ACC112 (cell line): ENCODE data around the gene SMIM23.

Source experiments
- H2AFZ ChIP-seq: fragments of 200-600 bp; sonication (generic); one replicate; pipeline ENCODE4 v1.6.0; 2017; ENCODE audit warnings: antibody characterized with exemption, low read length; ENCODE audit not compliant: unreplicated experiment
- H3K27ac ChIP-seq: fragments of 200-600 bp; sonication (generic); 2 replicates; pipeline ENCODE4 v1.5.1; 2014; ENCODE audit warnings: low read depth, mild to moderate bottlenecking, antibody characterized with exemption, low read length, moderate library complexity
- H3K27me3 ChIP-seq: fragments of 200-600 bp; sonication (generic); 2 replicates; pipeline ENCODE4 v1.6.1; 2014; ENCODE audit warnings: mild to moderate bottlenecking, antibody characterized with exemption, low read length, moderate library complexity, mixed read lengths; ENCODE audit not compliant: insufficient read depth
- H3K36me3 ChIP-seq: fragments of 200-600 bp; sonication (generic); 2 replicates; pipeline ENCODE4 v1.6.1; 2016; ENCODE audit warnings: mild to moderate bottlenecking, antibody characterized with exemption, low read length, moderate library complexity, mixed read lengths; ENCODE audit not compliant: insufficient read depth
- H3K4me1 ChIP-seq: fragments of 200-600 bp; sonication (generic); one replicate; pipeline ENCODE4 v1.6.1; 2016; ENCODE audit warnings: low read length, mixed read lengths; ENCODE audit not compliant: insufficient read depth, unreplicated experiment, control insufficient read depth
- H3K4me3 ChIP-seq: fragments of 200-600 bp; sonication (generic); 2 replicates; pipeline ENCODE4 v1.5.1; 2014; ENCODE audit warnings: mild to moderate bottlenecking, low read depth, low read length
- H3K79me2 ChIP-seq: fragments of 200-600 bp; sonication (generic); one replicate; pipeline ENCODE4 v1.6.0; 2016; ENCODE audit warnings: low read length; ENCODE audit not compliant: control insufficient read depth, unreplicated experiment, insufficient read depth

Gene SMIM23

GRCh38 chr5:171813813-171814490 is 28.3 kb downstream of the SMIM23 start:
- no peaks in the 10 kb centered on the region for H3K36me3 ChIP-seq
- no peaks in the 10 kb centered on the region for H3K4me1 ChIP-seq
- H2AFZ ChIP-seq, result no peak overlapping the region
- H3K27ac ChIP-seq, result no peak overlapping the region
- H3K4me3 ChIP-seq, result no peak overlapping the region
- H3K27me3 ChIP-seq, result peaks cover 74% of the 10 kb centered on the region
- H3K79me2 ChIP-seq, result no peaks in the 10 kb centered on the region

- Histone ChIP-seq H2AFZ (no peak overlapping the region), H3K27ac (no peak overlapping the region), H3K4me3 (no peak overlapping the region), H3K36me3 (no peaks in the 10 kb centered on the region), H3K79me2 (no peaks in the 10 kb centered on the region), H3K27me3 (peaks cover 81% of the 10 kb centered on the region), H3K4me1 (no peaks in the 10 kb centered on the region)
Measured at GRCh38 chr5:171816666-171817065, 31.0 kb downstream of the SMIM23 start.

GRCh38 chr5:171820561-171820960 is 34.9 kb downstream of the SMIM23 start:
- Histone ChIP-seq H2AFZ (no peak overlapping the region), H3K79me2 (no peaks in the 10 kb centered on the region), H3K36me3 (no peaks in the 10 kb centered on the region), H3K4me1 (no peaks in the 10 kb centered on the region), H3K4me3 (no peak overlapping the region), H3K27ac (no peak overlapping the region), H3K27me3 (peaks cover 93% of the 10 kb centered on the region)

GRCh38 chr5:171821286-171821685 is 35.7 kb downstream of the SMIM23 start:
- no peaks in the 10 kb centered on the region for H3K36me3 ChIP-seq
- no peak overlapping the region for H3K27ac ChIP-seq
- H3K4me1 ChIP-seq, result no peaks in the 10 kb centered on the region
- no peak overlapping the region for H3K4me3 ChIP-seq
- no peak overlapping the region for H2AFZ ChIP-seq
- H3K27me3 ChIP-seq, result peaks cover 89% of the 10 kb centered on the region
- no peaks in the 10 kb centered on the region for H3K79me2 ChIP-seq

- Histone ChIP-seq H3K27me3 (peaks cover 74% of the 10 kb centered on the region), H3K79me2 (no peaks in the 10 kb centered on the region), H3K27ac (no peak overlapping the region), H2AFZ (no peak overlapping the region), H3K36me3 (no peaks in the 10 kb centered on the region), H3K4me1 (no peaks in the 10 kb centered on the region), H3K4me3 (no peak overlapping the region)
Measured at GRCh38 chr5:171823269-171823668, 37.7 kb downstream of the SMIM23 start.

GRCh38 chr5:171825051-171825450 is 39.4 kb downstream of the SMIM23 start:
- H3K27me3 ChIP-seq, result peaks cover 69% of the 10 kb centered on the region
- no peak overlapping the region for H3K4me3 ChIP-seq
- no peaks in the 10 kb centered on the region for H3K36me3 ChIP-seq
- H3K4me1 ChIP-seq, result no peaks in the 10 kb centered on the region
- H2AFZ ChIP-seq, result no peak overlapping the region
- no peak overlapping the region for H3K27ac ChIP-seq
- no peaks in the 10 kb centered on the region for H3K79me2 ChIP-seq

GRCh38 chr5:171826132-171826531 is 40.5 kb downstream of the SMIM23 start:
- Histone ChIP-seq H3K4me1 (no peaks in the 10 kb centered on the region), H3K27ac (no peak overlapping the region), H3K4me3 (no peak overlapping the region), H3K79me2 (no peaks in the 10 kb centered on the region), H3K36me3 (no peaks in the 10 kb centered on the region), H3K27me3 (peaks cover 64% of the 10 kb centered on the region), H2AFZ (no peak overlapping the region)

GRCh38 chr5:171827162-171827561 is 41.5 kb downstream of the SMIM23 start:
- Histone ChIP-seq H3K4me3 (no peak overlapping the region), H3K79me2 (no peaks in the 10 kb centered on the region), H3K36me3 (no peaks in the 10 kb centered on the region), H2AFZ (no peak overlapping the region), H3K4me1 (no peaks in the 10 kb centered on the region), H3K27me3 (peaks cover 57% of the 10 kb centered on the region), H3K27ac (no peak overlapping the region)

GRCh38 chr5:171830686-171831085 is 45.1 kb downstream of the SMIM23 start:
- no peak overlapping the region for H3K27ac ChIP-seq
- H3K36me3 ChIP-seq, result no peaks in the 10 kb centered on the region
- H2AFZ ChIP-seq, result no peak overlapping the region
- peaks cover 49% of the 10 kb centered on the region for H3K27me3 ChIP-seq
- no peaks in the 10 kb centered on the region for H3K4me1 ChIP-seq
- H3K79me2 ChIP-seq, result no peaks in the 10 kb centered on the region
- H3K4me3 ChIP-seq, result no peak overlapping the region

- no peak overlapping the region for H2AFZ ChIP-seq
- H3K4me3 ChIP-seq, result no peak overlapping the region
- H3K4me1 ChIP-seq, result no peaks in the 10 kb centered on the region
- peaks cover 41% of the 10 kb centered on the region for H3K27me3 ChIP-seq
- no peak overlapping the region for H3K27ac ChIP-seq
- no peaks in the 10 kb centered on the region for H3K79me2 ChIP-seq
- H3K36me3 ChIP-seq, result no peaks in the 10 kb centered on the region
Measured at GRCh38 chr5:171832775-171833174, 47.2 kb downstream of the SMIM23 start.

- H3K4me3 ChIP-seq, result no peak overlapping the region
- H2AFZ ChIP-seq, result no peak overlapping the region
- no peak overlapping the region for H3K27ac ChIP-seq
- H3K4me1 ChIP-seq, result no peaks in the 10 kb centered on the region
- peaks cover 31% of the 10 kb centered on the region for H3K27me3 ChIP-seq
- H3K79me2 ChIP-seq, result no peaks in the 10 kb centered on the region
- H3K36me3 ChIP-seq, result no peaks in the 10 kb centered on the region
Measured at GRCh38 chr5:171834461-171834860, 48.8 kb downstream of the SMIM23 start.
